Neural cell (in vitro differentiated cells): ENCODE results near the gene EFNA4.

Experiments
- EP300 ChIP-seq: fragments of 450-650 bp; conservative IDR thresholded peaks from 2 replicates; pipeline ENCODE4 v1.6.1; 2014; ENCODE audit warnings: antibody characterized with exemption, mild to moderate bottlenecking, moderate library complexity; ENCODE audit not compliant: poor library complexity, severe bottlenecking
- EZH2 ChIP-seq: fragments of 200-600, 300-800 bp; shearing (Covaris generic), sonication (generic); IDR thresholded peaks from 2 replicates; pipeline ENCODE4 v1.6.1; 2014; ENCODE audit warnings: antibody characterized with exemption, low read length, borderline replicate concordance, mild to moderate bottlenecking; ENCODE audit not compliant: insufficient read depth, poor library complexity, severe bottlenecking
- MXI1 ChIP-seq: fragments of 450-650 bp; conservative IDR thresholded peaks from 2 replicates; pipeline ENCODE4 v1.6.1; 2014; ENCODE audit warnings: antibody characterized with exemption, mild to moderate bottlenecking; ENCODE audit not compliant: poor library complexity, severe bottlenecking
- POLR2AphosphoS5 ChIP-seq: IDR thresholded peaks from 2 replicates; pipeline ENCODE4 v1.6.1; 2012
- RAD21 ChIP-seq: fragments of 450-650 bp; conservative IDR thresholded peaks from 2 replicates; pipeline ENCODE4 v1.6.1; 2014; ENCODE audit warnings: antibody characterized with exemption, mild to moderate bottlenecking, moderate library complexity
- REST ChIP-seq: IDR thresholded peaks from 2 replicates; pipeline ENCODE4 v1.6.1; 2012; ENCODE audit warnings: borderline replicate concordance
- TF ChIP-seq, protein P1 (sequence below): fragments of 450-650 bp; IDR thresholded peaks from 2 replicates; pipeline ENCODE4 v1.5.1; 2014; ENCODE audit warnings: antibody characterized with exemption, mild to moderate bottlenecking, moderate library complexity; ENCODE audit not compliant: poor library complexity, severe bottlenecking

- TF ChIP-seq, protein P1, sequence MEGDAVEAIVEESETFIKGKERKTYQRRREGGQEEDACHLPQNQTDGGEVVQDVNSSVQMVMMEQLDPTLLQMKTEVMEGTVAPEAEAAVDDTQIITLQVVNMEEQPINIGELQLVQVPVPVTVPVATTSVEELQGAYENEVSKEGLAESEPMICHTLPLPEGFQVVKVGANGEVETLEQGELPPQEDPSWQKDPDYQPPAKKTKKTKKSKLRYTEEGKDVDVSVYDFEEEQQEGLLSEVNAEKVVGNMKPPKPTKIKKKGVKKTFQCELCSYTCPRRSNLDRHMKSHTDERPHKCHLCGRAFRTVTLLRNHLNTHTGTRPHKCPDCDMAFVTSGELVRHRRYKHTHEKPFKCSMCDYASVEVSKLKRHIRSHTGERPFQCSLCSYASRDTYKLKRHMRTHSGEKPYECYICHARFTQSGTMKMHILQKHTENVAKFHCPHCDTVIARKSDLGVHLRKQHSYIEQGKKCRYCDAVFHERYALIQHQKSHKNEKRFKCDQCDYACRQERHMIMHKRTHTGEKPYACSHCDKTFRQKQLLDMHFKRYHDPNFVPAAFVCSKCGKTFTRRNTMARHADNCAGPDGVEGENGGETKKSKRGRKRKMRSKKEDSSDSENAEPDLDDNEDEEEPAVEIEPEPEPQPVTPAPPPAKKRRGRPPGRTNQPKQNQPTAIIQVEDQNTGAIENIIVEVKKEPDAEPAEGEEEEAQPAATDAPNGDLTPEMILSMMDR = no peak
- no peak for TF ChIP-seq MXI1
- TF ChIP-seq POLR2AphosphoS5 = no peak
- TF ChIP-seq EP300 = no peak
- TF ChIP-seq EZH2 = no peak
- no peak for TF ChIP-seq REST
- no peak for TF ChIP-seq RAD21
Observed at GRCh38 chr1:155086856-155087535, 23.5 kb downstream of the EFNA4 start.
